Endodermal cell (in vitro differentiated cells): ENCODE data around the gene STXBP1. TPM values are rescaled to one million over a fixed set of nuclear protein-coding genes. Genes with fewer than 3 reads are reported as not detected.

Experiments
- DNase-seq: peaks from one replicate; pipeline ENCODE4 v3.0.0-alpha.2; 2017
- H3K27ac ChIP-seq: 2 replicates; pipeline ENCODE4 v1.5.1; 2013; ENCODE audit warnings: mild to moderate bottlenecking, low read depth, low read length, moderate library complexity
- H3K27me3 ChIP-seq: 2 replicates; pipeline ENCODE4 v1.6.1; 2013; ENCODE audit warnings: mild to moderate bottlenecking, low read length, moderate library complexity; ENCODE audit not compliant: insufficient read depth, control insufficient read depth, poor library complexity, severe bottlenecking
- H3K36me3 ChIP-seq: 2 replicates; pipeline ENCODE4 v1.7.0; 2013; ENCODE audit warnings: mild to moderate bottlenecking, low read length, moderate library complexity; ENCODE audit not compliant: control insufficient read depth, insufficient read depth
- H3K4me1 ChIP-seq: one replicate; pipeline ENCODE4 v1.7.0; 2013; ENCODE audit warnings: low read length; ENCODE audit not compliant: control insufficient read depth, insufficient read depth
- H3K4me3 ChIP-seq: 2 replicates; pipeline ENCODE4 v1.5.1; 2013; ENCODE audit warnings: mild to moderate bottlenecking, low read length, moderate library complexity
- H3K9ac ChIP-seq: 2 replicates; pipeline ENCODE4 v1.6.1; 2013; ENCODE audit warnings: mild to moderate bottlenecking, low read length, moderate library complexity; ENCODE audit not compliant: poor library complexity, severe bottlenecking; ENCODE audit errors: extremely low read depth
- H3K9me3 ChIP-seq: 2 replicates; pipeline ENCODE4 v1.6.1; 2013; ENCODE audit warnings: mild to moderate bottlenecking, low read length, moderate library complexity; ENCODE audit not compliant: control insufficient read depth
- H3K27ac Mint-ChIP-seq: 2 replicates; pipeline ENCODE4 v1.8.0; 2020; ENCODE audit warnings: mixed read lengths
- H3K27me3 Mint-ChIP-seq: 2 replicates; pipeline ENCODE4 v1.8.0; 2021; ENCODE audit warnings: mild to moderate bottlenecking, mixed read lengths; ENCODE audit not compliant: insufficient read depth
- H3K36me3 Mint-ChIP-seq: 2 replicates; pipeline ENCODE4 v1.8.0; 2020; ENCODE audit warnings: low read depth, mixed read lengths
- H3K4me1 Mint-ChIP-seq: 2 replicates; pipeline ENCODE4 v1.8.0; 2020; ENCODE audit warnings: mixed read lengths
- H3K4me3 Mint-ChIP-seq: 2 replicates; pipeline ENCODE4 v1.8.0; 2020; ENCODE audit warnings: mild to moderate bottlenecking, moderate library complexity, mixed read lengths
- H3K9me3 Mint-ChIP-seq: 2 replicates; pipeline ENCODE4 v1.8.0; 2020; ENCODE audit warnings: mild to moderate bottlenecking, mixed read lengths
- CTCF ChIP-seq: fragments of 200-600 bp; sonication (generic); conservative IDR thresholded peaks from 2 replicates; pipeline ENCODE4 v1.5.0; 2021; ENCODE audit warnings: antibody characterized with exemption, mild to moderate bottlenecking
- WGBS, 2 experiments: methylation state at CpG; one replicate each; pipeline versions ENCODE4 v1.1.5 to v1.1.7; 2013; ENCODE audit warnings: missing lambda C conversion rate in 2 of 2, mixed read lengths in 1 of 2; ENCODE audit not compliant: insufficient coverage in 1 of 2, insufficient read length in 1 of 2; 5-methylcytosine and 5-hydroxymethylcytosine counted together
- total RNA-seq, 2 donors: library from RNA; stranded (reverse); fragmentation: NEBNext Ultra II Directional in 1 of 2; extraction: Animal tissue kit (Norgen Biotek cat#: 25700) in 1 of 2; gene quantifications; 2 replicates in 1 of 2; 3 replicates in 1 of 2; pipeline ENCODE4 v1.2.1, GENCODE V29; 2021

The STXBP1 gene
- total RNA-seq, 2 donors from 2014 or later, result 27.8 to 46.8 TPM

GRCh38 chr9:127698985-127699670, 87.1 kb downstream of the STXBP1 start:
- DNase-seq, result peak; percentile 98
- Mint-ChIP-seq H3K27me3 (no peaks in the 10 kb centered on the region), H3K9me3 (no peaks in the 10 kb centered on the region), H3K27ac (peak overlapping the region; percentile 90), H3K36me3 (no peaks in the 10 kb centered on the region), H3K4me1 (no peaks in the 10 kb centered on the region), H3K4me3 (peak overlapping the region; percentile 61)
- Histone ChIP-seq H3K27me3 (no peaks in the 10 kb centered on the region), H3K4me3 (peak overlapping the region; percentile 3), H3K27ac (no peak overlapping the region), H3K36me3 (no peaks in the 10 kb centered on the region), H3K4me1 (no peaks in the 10 kb centered on the region), H3K9me3 (no peaks in the 10 kb centered on the region), H3K9ac (no peak overlapping the region)
- WGBS, 2 experiments, result 42 to 55% methylated on average over 30 to 41 of the region's 41 CpGs
- peak; percentile 49 for TF ChIP-seq CTCF

- H3K4me1 ChIP-seq, result no peaks in the 10 kb centered on the region
- no peaks in the 10 kb centered on the region for H3K36me3 ChIP-seq
- TF ChIP-seq CTCF, result no peak
- no peaks in the 10 kb centered on the region for H3K27me3 ChIP-seq
- Mint-ChIP-seq H3K27ac (no peak overlapping the region), H3K27me3 (no peaks in the 10 kb centered on the region), H3K9me3 (no peaks in the 10 kb centered on the region), H3K4me3 (no peak overlapping the region), H3K36me3 (no peaks in the 10 kb centered on the region), H3K4me1 (no peaks in the 10 kb centered on the region)
- 88 to 95% methylated on average over 2 of the region's 2 CpGs for WGBS, 2 experiments
- no peak overlapping the region for H3K27ac ChIP-seq
- H3K9me3 ChIP-seq, result no peaks in the 10 kb centered on the region
- H3K9ac ChIP-seq, result no peak overlapping the region
- H3K4me3 ChIP-seq, result no peak overlapping the region
- no peak for DNase-seq
Observed at GRCh38 chr9:127700140-127700539, 88.1 kb downstream of the STXBP1 start.

- no peaks in the 10 kb centered on the region for H3K9me3 Mint-ChIP-seq
- no peaks in the 10 kb centered on the region for H3K36me3 Mint-ChIP-seq
- H3K4me3 Mint-ChIP-seq, result no peak overlapping the region
- TF ChIP-seq CTCF, result no peak
- H3K27ac Mint-ChIP-seq, result no peak overlapping the region
- H3K4me1 Mint-ChIP-seq, result no peaks in the 10 kb centered on the region
- no peak overlapping the region for H3K27ac ChIP-seq
- no peaks in the 10 kb centered on the region for H3K36me3 ChIP-seq
- DNase-seq, result no peak
- no peaks in the 10 kb centered on the region for H3K27me3 Mint-ChIP-seq
- H3K4me3 ChIP-seq, result no peak overlapping the region
- H3K4me1 ChIP-seq, result no peaks in the 10 kb centered on the region
- no peaks in the 10 kb centered on the region for H3K9me3 ChIP-seq
- no peaks in the 10 kb centered on the region for H3K27me3 ChIP-seq
- WGBS, 2 experiments, result 85 to 89% methylated on average over 5 of the region's 5 CpGs
- H3K9ac ChIP-seq, result no peak overlapping the region
Observed at GRCh38 chr9:127700594-127701255, 88.6 kb downstream of the STXBP1 start.
